ENCODE data around the gene ENAH. TPM values are rescaled to one million over a fixed set of nuclear protein-coding genes. Genes with fewer than 3 reads are reported as not detected.

Gene ENAH
- total and polyA plus RNA-seq, 9 of the 15 experiments (the other 6 are each of a cell fraction or from before 2014, with no cell fraction given): 0.03 to 1.2 (median 0.15) TPM

GRCh38 chr1:225660544-225660946, 7.6 kb upstream of the ENAH start (continued):
- TF ChIP-seq MECOM (CRISPR knock-in tag; IDR thresholded peaks at IDR 0.05): peak; percentile 65; the same call in 1 of the 2 replicates
- TF ChIP-seq ZNF354B (CRISPR knock-in tag; IDR thresholded peaks at IDR 0.05): no peak
- no peak for TF ChIP-seq CBFA2T3 (IDR thresholded peaks at IDR 0.05)
- TF ChIP-seq RFX5 (IDR thresholded peaks at IDR 0.05; ENCODE audit: low read depth, low read length): no peak
- TF ChIP-seq RBM25 (IDR thresholded peaks at IDR 0.05; ENCODE audit: low read depth, low read length, severe bottlenecking): peak; percentile 81
- TF ChIP-seq FUS (optimal IDR thresholded peaks at IDR 0.05; ENCODE audit: low read depth, low read length): no peak
- TF ChIP-seq MIER1 (IDR thresholded peaks at IDR 0.05; ENCODE audit: low read depth): no peak
- TF ChIP-seq TFE3 (CRISPR knock-in tag; IDR thresholded peaks at IDR 0.05): no peak
- no peak for TF ChIP-seq CEBPZ (IDR thresholded peaks at IDR 0.05; ENCODE audit: borderline replicate concordance, low read depth, low read length)
- TF ChIP-seq, protein P1, sequence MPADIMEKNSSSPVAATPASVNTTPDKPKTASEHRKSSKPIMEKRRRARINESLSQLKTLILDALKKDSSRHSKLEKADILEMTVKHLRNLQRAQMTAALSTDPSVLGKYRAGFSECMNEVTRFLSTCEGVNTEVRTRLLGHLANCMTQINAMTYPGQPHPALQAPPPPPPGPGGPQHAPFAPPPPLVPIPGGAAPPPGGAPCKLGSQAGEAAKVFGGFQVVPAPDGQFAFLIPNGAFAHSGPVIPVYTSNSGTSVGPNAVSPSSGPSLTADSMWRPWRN (IDR thresholded peaks at IDR 0.05; ENCODE audit: low read depth): peak; percentile 27; the same call in 1 of the 2 replicates
- no peak for TF ChIP-seq PHB2 (IDR thresholded peaks at IDR 0.05; ENCODE audit: low read depth)
- 0 out of 2 replicates have a peak, but pooled peaks have one; percentile 35 for TF ChIP-seq ZNF766 (CRISPR knock-in tag; conservative IDR thresholded peaks at IDR 0.05)
- TF ChIP-seq MED1 (CRISPR knock-in tag; IDR thresholded peaks at IDR 0.05; ENCODE audit: borderline replicate concordance): no peak
- TF ChIP-seq ZNF57 (CRISPR knock-in tag; IDR thresholded peaks at IDR 0.05): no peak
- TF ChIP-seq RBM39 (optimal IDR thresholded peaks at IDR 0.05; ENCODE audit: low read depth, low read length): no peak
- TF ChIP-seq HNRNPH1 (optimal IDR thresholded peaks at IDR 0.05; ENCODE audit: low read depth, low read length): no peak
- TF ChIP-seq LEF1 (IDR thresholded peaks at IDR 0.05): no peak
- TF ChIP-seq, protein P2, sequence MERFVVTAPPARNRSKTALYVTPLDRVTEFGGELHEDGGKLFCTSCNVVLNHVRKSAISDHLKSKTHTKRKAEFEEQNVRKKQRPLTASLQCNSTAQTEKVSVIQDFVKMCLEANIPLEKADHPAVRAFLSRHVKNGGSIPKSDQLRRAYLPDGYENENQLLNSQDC (CRISPR knock-in tag; IDR thresholded peaks at IDR 0.05): no peak
- TF ChIP-seq POLR2G (IDR thresholded peaks at IDR 0.05; ENCODE audit: low read depth, low read length): no peak
- TF ChIP-seq SNRNP70 (optimal IDR thresholded peaks at IDR 0.05; ENCODE audit: low read depth, low read length): no peak
- TF ChIP-seq CREM (IDR thresholded peaks at IDR 0.05; ENCODE audit: low read depth): no peak
- TF ChIP-seq RCOR1 (IDR thresholded peaks at IDR 0.05; ENCODE audit: borderline replicate concordance in 1 of 2, low read depth in 2 of 2, low read length in 2 of 2): peak; percentile 63 to 98; a peak in 3 of 4 replicates
- TF ChIP-seq U2AF2 (optimal IDR thresholded peaks at IDR 0.05; ENCODE audit: low read depth, low read length): no peak
- no peak for TF ChIP-seq BRF1 (IDR thresholded peaks at IDR 0.05; ENCODE audit: borderline replicate concordance, extremely low read depth, insufficient read length)
- no peak for TF ChIP-seq MCM3 (IDR thresholded peaks at IDR 0.05)
- no peak for TF ChIP-seq HNRNPL (IDR thresholded peaks at IDR 0.05; ENCODE audit: low read depth, low read length)
